ENCODE results near the gene MDC1. TPM values are rescaled to one million over a fixed set of nuclear protein-coding genes. Genes with fewer than 3 reads are reported as not detected.

The MDC1 gene
- total RNA-seq, 1 experiment from 2014 or later: 95.9 TPM

DNA sequence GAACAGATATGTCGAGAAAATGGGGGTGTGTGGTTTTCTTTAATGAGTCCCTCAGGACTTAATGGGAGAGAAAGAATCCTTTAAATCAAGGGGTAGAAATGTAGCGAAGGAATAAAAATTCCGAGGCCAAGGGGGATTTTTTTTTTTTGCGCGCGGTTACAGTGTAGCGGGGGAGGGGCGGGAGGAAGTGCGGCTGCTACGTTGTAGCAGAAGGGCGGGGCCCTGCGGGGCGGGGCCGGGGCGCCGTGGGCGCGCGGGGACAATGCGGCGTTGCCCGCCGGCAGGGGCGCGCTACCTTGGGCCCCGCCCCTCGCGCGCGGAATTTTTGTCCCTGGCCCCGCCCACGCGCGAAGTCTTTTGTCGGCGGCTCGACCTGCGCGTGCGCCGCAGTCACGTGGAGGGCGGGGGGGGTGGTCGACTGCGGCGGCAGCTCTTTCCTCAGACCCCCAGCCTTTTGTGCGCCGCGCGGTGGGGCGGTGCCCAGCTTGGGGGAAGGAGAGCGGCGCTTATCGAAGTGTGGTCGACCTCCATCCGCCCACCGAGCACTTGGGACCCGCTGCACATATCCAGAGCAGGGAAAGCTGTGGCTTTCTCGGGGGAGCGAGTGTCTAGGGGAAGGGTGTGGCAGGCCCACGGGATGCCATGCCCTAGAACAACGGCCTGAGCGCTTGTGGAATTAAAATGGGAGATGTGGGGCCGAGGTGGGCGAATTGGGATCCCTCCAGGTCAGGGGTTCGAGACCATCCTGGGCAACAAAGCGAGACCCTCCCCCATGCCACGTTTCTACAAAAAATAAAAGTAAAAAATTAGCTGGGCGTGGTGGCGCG, 4.3 kb upstream of the MDC1 start (continued):
- TF ChIP-seq, protein P1, sequence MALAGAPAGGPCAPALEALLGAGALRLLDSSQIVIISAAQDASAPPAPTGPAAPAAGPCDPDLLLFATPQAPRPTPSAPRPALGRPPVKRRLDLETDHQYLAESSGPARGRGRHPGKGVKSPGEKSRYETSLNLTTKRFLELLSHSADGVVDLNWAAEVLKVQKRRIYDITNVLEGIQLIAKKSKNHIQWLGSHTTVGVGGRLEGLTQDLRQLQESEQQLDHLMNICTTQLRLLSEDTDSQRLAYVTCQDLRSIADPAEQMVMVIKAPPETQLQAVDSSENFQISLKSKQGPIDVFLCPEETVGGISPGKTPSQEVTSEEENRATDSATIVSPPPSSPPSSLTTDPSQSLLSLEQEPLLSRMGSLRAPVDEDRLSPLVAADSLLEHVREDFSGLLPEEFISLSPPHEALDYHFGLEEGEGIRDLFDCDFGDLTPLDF (CRISPR knock-in tag; IDR thresholded peaks at IDR 0.05): no peak
- TF ChIP-seq, protein P2, sequence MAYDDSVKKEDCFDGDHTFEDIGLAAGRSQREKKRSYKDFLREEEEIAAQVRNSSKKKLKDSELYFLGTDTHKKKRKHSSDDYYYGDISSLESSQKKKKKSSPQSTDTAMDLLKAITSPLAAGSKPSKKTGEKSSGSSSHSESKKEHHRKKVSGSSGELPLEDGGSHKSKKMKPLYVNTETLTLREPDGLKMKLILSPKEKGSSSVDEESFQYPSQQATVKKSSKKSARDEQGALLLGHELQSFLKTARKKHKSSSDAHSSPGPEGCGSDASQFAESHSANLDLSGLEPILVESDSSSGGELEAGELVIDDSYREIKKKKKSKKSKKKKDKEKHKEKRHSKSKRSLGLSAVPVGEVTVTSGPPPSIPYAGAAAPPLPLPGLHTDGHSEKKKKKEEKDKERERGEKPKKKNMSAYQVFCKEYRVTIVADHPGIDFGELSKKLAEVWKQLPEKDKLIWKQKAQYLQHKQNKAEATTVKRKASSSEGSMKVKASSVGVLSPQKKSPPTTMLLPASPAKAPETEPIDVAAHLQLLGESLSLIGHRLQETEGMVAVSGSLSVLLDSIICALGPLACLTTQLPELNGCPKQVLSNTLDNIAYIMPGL (CRISPR knock-in tag; IDR thresholded peaks at IDR 0.05): peak; percentile 50; the same call in 1 of the 2 replicates
- TF ChIP-seq, protein P3, sequence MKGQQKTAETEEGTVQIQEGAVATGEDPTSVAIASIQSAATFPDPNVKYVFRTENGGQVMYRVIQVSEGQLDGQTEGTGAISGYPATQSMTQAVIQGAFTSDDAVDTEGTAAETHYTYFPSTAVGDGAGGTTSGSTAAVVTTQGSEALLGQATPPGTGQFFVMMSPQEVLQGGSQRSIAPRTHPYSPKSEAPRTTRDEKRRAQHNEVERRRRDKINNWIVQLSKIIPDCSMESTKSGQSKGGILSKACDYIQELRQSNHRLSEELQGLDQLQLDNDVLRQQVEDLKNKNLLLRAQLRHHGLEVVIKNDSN (CRISPR knock-in tag; IDR thresholded peaks at IDR 0.05): peak; percentile 95
- TF ChIP-seq ZNF416 (CRISPR knock-in tag; IDR thresholded peaks at IDR 0.05) (peak; percentile 98), SMAD4 (CRISPR knock-in tag; IDR thresholded peaks at IDR 0.05) (peak; percentile 39; the same call in 1 of the 2 replicates), JUN (CRISPR knock-in tag; IDR thresholded peaks at IDR 0.05) (peak; percentile 79; the same call in 1 of the 2 replicates), TCF7 (CRISPR knock-in tag; IDR thresholded peaks at IDR 0.05; ENCODE audit: low read depth) (no peak), ZNF138 (CRISPR knock-in tag; conservative IDR thresholded peaks at IDR 0.05) (no peak), NFYB (CRISPR knock-in tag; conservative IDR thresholded peaks at IDR 0.05; ENCODE audit: low read depth) (no peak), CBFB (CRISPR knock-in tag; IDR thresholded peaks at IDR 0.05; ENCODE audit: low read depth) (no peak), SOX15 (CRISPR knock-in tag; IDR thresholded peaks at IDR 0.05) (no peak), ZNF317 (CRISPR knock-in tag; IDR thresholded peaks at IDR 0.05; ENCODE audit: borderline replicate concordance, low read depth) (0 out of 2 replicates have a peak, but pooled peaks have one; percentile 30), KAT7 (CRISPR knock-in tag; IDR thresholded peaks at IDR 0.05; ENCODE audit: borderline replicate concordance) (peak; percentile 80; the same call in 1 of the 2 replicates)
- TF ChIP-seq, protein P4, sequence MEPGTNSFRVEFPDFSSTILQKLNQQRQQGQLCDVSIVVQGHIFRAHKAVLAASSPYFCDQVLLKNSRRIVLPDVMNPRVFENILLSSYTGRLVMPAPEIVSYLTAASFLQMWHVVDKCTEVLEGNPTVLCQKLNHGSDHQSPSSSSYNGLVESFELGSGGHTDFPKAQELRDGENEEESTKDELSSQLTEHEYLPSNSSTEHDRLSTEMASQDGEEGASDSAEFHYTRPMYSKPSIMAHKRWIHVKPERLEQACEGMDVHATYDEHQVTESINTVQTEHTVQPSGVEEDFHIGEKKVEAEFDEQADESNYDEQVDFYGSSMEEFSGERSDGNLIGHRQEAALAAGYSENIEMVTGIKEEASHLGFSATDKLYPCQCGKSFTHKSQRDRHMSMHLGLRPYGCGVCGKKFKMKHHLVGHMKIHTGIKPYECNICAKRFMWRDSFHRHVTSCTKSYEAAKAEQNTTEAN (CRISPR knock-in tag; IDR thresholded peaks at IDR 0.05): peak; percentile 54; the same call in 1 of the 2 replicates
- TF ChIP-seq, protein P5, sequence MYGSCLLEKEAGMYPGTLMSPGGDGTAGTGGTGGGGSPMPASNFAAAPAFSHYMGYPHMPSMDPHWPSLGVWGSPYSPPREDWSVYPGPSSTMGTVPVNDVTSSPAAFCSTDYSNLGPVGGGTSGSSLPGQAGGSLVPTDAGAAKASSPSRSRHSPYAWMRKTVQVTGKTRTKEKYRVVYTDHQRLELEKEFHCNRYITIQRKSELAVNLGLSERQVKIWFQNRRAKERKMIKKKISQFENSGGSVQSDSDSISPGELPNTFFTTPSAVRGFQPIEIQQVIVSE (CRISPR knock-in tag; IDR thresholded peaks at IDR 0.05; ENCODE audit: borderline replicate concordance): peak; percentile 75; the same call in 1 of the 2 replicates
- TF ChIP-seq, protein P6, sequence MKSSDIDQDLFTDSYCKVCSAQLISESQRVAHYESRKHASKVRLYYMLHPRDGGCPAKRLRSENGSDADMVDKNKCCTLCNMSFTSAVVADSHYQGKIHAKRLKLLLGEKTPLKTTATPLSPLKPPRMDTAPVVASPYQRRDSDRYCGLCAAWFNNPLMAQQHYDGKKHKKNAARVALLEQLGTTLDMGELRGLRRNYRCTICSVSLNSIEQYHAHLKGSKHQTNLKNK (CRISPR knock-in tag; IDR thresholded peaks at IDR 0.05): no peak; the same call in 1 of the 2 replicates

DNA sequence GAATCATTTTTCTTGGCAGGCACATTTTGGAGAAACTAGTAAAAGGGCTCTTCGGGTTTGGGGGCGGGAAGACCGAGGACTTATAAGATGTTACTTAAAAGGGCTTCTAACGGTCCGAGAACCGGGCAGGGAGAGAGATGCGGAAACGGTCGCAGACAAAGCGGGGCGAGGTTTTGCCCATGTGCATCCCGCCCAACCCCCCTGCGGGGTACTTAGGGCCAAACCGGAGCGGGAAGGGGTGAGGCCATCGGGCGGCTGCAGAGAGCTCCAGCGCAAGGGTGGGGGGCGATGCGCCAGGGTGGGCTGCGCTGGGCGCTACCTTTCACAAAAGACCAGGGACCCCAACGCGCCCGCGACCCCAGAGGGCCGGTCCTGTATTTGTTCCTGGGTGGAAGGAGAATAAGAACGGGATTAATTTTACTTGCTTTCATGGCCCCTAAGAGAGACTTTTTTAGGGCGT, 3.7 kb upstream of the MDC1 start:
- peaks cover 55% of the 10 kb centered on the region for H3K4me1 Mint-ChIP-seq
- CTCF ChIA-PET: interaction anchor here (0.6 to 6.0 kb wide), 8 partner anchors 11 to 254 kb away, joined by 3 to 54 read pairs (median 10); partner anchors contain the start of gene DHX16
- H3K9me3 Mint-ChIP-seq: no peaks in the 10 kb centered on the region
- DNase-seq (ENCODE audit: low spot score) (peak; percentile 54), ATAC-seq (no peak)
- peak overlapping the region; percentile 100 for H3K27ac Mint-ChIP-seq
- peak overlapping the region; percentile 99 for H3K4me3 Mint-ChIP-seq
- H3K36me3 Mint-ChIP-seq: peaks cover 55% of the 10 kb centered on the region
- no peaks in the 10 kb centered on the region for H3K27me3 Mint-ChIP-seq (ENCODE audit: low read depth)
- POLR2A ChIA-PET: interaction anchor here (0.6 to 2.0 kb wide), 8 partner anchors 17 to 106 kb away, joined by 3 to 8 read pairs (median 4); partner anchors contain the start of genes DHX16 and IER3
- peak; percentile 32; the same call in 1 of the 2 replicates for TF ChIP-seq PRRX2 (CRISPR knock-in tag; IDR thresholded peaks at IDR 0.05)
- peak; percentile 84 for TF ChIP-seq NFATC4 (CRISPR knock-in tag; IDR thresholded peaks at IDR 0.05)
- peak; percentile 78 for TF ChIP-seq ZNF671 (CRISPR knock-in tag; IDR thresholded peaks at IDR 0.05)
- TF ChIP-seq, protein P7, sequence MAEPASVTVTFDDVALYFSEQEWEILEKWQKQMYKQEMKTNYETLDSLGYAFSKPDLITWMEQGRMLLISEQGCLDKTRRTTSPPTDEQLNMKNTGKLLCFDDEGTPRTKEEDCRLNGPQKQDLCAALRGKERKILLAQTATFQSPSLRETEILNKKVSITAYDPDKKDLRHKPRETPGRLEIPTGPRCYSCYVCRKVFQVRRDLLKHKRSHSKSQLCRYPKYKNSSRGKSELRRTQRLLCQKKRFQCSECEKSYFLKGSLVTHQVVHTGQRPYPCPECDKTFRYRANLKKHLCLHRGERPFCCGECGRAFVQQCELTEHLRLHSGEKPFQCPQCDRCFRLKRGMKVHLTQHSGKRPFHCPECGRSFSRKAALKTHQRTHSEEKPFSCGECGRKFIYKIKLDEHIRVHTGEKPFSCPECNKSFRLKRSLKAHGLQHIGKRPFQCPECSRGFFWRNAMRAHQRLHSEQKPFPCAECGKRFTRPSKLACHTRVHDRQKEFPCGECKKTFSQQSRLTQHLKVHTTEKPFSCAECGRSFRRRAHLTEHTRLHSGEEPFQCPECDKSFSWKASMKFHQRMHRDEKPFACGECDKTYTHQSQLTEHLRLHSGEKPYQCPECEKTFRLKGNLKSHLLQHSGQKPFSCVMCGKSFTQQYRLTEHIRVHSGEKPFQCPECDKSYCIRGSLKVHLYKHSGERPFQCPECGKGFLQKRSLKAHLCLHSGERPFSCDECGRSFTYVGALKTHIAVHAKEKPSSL (CRISPR knock-in tag; conservative IDR thresholded peaks at IDR 0.05): 0 out of 2 replicates have a peak, but pooled peaks have one; percentile 15
- TF ChIP-seq JAZF1 (CRISPR knock-in tag; IDR thresholded peaks at IDR 0.05): no peak
- TF ChIP-seq, protein P8, sequence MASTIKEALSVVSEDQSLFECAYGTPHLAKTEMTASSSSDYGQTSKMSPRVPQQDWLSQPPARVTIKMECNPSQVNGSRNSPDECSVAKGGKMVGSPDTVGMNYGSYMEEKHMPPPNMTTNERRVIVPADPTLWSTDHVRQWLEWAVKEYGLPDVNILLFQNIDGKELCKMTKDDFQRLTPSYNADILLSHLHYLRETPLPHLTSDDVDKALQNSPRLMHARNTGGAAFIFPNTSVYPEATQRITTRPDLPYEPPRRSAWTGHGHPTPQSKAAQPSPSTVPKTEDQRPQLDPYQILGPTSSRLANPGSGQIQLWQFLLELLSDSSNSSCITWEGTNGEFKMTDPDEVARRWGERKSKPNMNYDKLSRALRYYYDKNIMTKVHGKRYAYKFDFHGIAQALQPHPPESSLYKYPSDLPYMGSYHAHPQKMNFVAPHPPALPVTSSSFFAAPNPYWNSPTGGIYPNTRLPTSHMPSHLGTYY (CRISPR knock-in tag; IDR thresholded peaks at IDR 0.05): peak; percentile 49; the same call in 1 of the 2 replicates
- no peak for TF ChIP-seq GTF2I (CRISPR knock-in tag; conservative IDR thresholded peaks at IDR 0.05)
